ENCODE results near the gene ANAPC16.
"Not testable (repeated sequence)": the region's sequence is repeated elsewhere in the genome, so short reads cannot be mapped to it uniquely, and the experiment has no call there.

Gene ANAPC16

DNA sequence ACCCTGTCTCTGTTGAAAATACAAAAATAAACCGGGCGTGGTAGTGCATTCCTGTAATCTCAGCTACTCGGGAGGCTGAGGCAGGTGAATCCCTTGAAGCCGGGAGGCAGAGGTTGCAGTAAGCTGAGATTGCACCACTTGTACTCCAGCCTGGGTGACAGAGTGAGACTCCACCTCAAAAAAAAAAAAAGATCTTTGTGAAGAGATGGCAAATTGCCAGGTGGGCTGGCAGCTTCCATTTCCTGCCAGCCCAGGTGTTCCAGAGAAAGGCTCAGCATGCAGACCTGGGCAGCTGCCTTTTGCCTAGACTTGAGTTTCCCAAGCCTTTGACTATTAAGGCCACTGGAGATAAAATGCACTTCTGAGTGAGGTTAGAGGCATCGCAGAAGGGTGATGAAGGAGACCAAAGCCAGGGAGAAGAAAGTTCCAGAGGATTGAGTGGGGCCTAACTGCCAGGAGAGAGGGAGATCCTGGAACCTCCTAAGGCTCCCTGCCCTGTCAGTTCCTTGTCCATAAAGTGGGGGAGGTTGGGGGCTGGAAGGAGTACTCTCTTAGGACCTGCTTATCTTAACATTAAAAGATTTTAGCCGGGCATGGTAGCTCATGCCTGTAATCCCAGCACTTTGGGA, 47.9 kb downstream of the ANAPC16 start:
- DNase-seq (ENCODE audit: low read depth, low spot score): no peak

DNA sequence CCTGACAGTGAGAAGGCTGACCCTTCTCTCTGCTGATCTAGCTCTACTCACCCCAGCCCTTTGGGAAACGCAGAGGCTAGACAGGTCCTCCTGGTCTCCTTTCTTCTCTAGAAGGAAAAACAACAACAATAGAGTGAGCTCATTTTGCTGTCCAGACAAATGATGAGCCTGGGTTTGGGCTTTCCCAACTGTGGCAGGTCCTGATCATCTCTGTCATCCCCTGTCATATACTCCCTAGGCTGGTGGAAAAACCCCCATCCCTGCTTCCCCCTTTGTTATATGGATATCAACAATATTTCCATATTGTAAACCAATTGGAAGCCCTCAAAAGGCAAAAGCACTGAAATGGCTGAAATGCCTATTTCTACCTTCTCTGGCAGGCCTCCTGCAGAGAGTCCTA, 48.7 kb downstream of the ANAPC16 start:
- DNase-seq (ENCODE audit: low read depth, low spot score): no peak

DNA sequence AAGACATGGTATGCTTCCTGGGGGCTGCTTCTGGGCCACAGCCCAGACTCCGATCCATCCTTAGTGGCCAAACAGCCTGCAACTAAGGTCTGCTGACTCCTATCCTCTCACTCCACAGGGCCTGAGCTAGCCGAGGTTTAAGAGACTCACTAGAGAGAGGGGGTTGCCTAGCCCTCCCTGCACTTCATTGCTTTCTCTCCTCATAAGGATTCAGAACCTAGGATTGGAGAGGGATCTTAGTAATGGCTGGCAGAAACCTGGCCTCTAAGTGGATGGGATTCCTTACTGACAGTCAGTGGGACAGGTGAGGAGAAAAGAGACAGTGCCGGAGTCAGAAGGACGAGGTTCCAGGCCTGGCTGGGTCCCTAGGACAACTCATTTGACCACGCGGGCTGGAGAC, 49.7 kb downstream of the ANAPC16 start:
- peak; percentile 43 for DNase-seq (ENCODE audit: low read depth, low spot score)

DNA sequence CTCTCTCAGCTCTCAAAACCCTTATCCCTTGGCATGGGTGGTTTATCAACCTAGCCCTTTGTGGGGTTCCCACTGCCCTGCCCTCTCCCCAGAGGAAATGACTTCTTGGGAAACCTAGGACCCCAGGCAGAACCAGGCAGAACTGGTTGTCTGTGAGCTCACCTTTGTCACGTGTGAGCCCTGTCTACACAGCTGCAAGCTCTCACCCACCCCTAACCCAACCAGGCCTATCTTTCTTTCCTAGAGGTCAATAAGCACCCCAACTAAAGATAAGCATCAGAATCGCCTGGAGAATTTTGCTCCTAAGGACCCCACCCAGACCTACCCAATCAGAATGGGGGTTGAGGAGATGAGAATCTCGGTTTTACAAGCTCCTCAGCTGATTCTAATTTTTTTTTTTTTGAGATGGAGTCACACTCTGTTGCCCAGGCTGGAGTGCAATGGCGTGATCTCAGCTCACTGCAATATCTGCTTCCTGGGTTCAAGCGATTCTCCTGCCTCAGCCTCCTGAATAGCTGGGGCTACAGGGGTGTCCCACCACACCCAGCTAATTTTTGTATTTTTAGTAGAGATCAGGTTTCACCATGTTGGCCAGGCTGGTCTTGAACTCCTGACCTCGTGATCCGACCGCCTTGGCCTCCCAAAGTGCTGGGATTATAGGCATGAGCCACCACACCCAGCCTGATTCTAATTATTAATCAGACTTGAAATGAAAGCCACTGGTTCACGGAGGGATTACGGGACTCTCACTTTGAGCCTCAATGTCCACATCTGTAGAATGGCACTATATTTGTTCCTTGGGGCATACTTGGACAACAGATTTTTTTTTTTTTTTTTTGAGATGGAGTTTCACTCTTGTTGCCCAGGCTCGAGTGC, 50.4 kb downstream of the ANAPC16 start:
- no peak for DNase-seq (ENCODE audit: low read depth, low spot score)

DNA sequence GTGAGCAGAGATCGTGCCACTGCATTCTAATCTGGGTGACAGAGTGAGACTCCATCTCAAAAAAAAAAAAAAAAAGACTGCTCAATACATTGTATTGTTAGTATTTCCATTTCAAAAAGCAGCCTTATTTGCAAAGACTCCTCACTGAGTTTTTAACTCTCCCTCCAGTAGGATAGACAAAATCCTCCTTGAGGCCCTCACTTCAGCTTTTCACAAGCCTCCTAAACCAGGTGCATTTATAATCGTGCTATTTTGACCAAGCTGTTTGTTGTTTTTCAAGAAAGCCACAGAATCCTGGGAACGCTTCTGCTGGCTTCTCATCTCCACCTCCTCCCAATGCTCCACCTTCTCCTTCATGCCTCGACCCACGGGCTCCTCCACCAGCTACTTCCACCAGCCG, 51.6 kb downstream of the ANAPC16 start:
- DNase-seq (ENCODE audit: low read depth, low spot score): peak; percentile 49

DNA sequence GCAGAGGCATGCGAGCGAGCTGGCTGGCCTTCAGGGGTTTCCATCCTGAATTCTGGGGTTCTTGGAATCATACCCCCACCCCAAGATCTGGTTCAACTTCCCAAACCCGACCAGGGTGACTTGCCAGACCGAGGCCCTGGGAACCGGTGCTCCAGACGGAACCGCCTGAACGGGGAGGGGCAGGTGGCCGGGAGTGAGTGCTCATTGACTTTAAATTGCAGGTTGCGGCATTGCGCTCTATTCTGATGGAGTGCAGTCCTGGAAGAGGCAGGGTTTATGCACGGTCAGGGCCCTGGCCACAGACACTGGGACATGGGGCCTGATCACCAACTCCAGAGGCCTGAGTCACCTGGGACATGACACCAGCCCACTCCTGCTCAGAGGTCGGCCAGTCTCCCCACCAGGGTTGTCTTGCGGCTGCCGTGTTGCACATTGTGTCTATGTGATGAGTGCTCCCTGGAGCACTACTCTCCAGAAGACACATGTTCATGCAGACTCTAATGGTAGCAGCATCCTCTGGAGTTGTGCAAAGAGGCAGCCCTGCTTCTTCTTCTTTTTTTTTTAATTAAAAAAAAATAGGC, 52.1 kb downstream of the ANAPC16 start:
- DNase-seq (ENCODE audit: low read depth, low spot score): peak; percentile 64

DNA sequence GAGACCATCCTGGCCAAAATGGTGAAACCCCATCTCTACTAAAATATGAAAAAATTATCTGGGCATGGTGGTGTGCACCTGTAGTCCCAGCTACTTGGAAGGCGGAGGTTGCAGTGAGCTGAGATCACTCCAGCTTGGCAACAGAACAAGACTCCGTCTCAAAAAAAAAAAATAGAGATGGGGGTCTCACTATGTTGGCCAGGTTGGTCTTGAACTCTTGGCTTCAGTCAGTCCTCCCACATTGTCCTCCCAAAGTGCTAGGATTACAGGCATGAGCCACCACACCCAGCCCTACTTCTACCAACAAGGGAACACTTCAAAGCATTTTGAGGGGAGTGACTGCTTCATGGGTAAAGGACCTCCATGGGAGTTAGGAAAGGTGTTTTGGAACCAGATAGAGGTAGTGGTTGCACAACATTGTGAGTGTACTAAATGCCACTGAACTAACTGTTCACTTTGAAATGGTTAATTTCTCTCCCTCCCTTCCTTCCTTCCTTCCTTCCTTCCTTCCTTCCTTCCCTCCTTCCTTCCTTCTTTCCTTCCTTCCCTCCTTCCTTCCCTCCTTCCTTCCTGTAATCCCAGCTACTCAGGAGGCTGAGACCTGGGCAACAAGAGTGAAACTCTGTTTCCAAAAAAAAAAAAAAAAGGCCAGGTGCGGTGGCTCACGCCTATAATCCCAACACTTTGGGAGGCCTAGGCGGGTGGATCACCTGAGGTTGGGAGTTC, 52.8 kb downstream of the ANAPC16 start:
- DNase-seq (ENCODE audit: low read depth, low spot score): not testable (repeated sequence)

DNA sequence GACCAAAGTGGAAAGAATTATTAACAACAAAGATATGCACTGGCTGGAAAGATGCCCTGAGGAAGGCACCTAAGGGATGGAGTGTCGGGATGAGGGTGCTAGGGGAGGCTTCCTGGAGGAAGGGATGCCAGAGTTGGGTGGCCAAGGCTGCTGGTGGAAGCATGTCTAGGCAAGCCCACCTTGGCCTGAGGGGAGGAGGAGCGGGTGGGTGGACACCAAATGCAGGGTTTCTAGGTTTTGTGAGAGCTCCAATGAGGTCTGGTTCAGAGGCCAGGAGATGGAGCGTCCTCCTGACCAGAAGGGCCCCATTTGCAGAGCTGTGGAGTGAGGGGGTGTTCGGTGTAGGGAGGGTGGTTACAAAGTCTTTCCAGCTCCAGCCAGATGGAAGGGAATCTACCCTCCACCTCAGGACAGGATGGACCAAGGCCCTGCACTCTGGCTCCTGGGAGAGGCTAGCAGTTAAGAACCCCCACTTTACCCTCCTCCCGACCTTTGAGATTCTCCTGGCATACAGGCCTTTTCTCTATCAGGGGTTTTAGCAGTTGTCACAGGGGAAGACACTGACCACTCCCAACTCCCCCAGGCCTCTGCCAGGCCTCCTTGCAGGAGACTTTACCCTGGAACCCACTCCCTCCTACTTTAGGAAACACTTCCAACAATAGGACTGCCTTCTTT, 54.9 kb downstream of the ANAPC16 start:
- no peak for DNase-seq (ENCODE audit: low read depth, low spot score)

DNA sequence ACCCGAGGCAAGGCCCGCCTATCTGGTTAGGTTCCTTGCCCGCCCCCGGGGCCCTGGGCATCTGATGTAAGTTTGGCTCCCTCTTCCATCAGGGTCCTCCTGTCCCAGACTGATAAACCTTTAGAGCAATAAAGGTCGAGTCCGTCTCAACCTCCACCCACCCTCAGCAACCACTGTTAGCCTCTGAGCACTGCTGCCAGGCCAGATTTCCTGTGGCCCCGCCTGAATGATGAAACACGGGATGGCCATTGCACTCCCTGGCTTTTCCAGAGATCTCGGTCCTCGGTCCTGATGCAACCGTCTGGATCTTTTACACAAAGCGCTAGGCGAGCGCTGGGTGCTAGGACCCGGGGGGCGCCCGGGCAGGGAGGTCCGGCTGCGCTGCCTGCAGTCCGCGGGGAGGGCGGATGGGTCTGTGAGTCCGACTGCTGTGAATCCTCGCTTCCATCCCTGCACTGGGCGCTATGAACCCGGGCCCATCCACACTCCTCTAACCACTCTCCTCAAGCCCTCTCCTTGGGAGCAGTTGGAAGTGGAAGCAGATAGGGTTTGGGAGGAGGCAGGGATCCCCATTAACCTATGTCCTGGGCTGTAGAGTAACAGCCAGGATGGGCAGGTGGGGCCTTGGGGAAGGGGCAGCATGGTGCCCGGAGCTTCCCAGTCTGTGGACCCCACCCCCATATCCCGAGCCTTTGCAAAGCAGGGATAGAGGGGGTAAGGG, 57.0 kb downstream of the ANAPC16 start:
- DNase-seq (ENCODE audit: low read depth, low spot score): peak; percentile 94

DNA sequence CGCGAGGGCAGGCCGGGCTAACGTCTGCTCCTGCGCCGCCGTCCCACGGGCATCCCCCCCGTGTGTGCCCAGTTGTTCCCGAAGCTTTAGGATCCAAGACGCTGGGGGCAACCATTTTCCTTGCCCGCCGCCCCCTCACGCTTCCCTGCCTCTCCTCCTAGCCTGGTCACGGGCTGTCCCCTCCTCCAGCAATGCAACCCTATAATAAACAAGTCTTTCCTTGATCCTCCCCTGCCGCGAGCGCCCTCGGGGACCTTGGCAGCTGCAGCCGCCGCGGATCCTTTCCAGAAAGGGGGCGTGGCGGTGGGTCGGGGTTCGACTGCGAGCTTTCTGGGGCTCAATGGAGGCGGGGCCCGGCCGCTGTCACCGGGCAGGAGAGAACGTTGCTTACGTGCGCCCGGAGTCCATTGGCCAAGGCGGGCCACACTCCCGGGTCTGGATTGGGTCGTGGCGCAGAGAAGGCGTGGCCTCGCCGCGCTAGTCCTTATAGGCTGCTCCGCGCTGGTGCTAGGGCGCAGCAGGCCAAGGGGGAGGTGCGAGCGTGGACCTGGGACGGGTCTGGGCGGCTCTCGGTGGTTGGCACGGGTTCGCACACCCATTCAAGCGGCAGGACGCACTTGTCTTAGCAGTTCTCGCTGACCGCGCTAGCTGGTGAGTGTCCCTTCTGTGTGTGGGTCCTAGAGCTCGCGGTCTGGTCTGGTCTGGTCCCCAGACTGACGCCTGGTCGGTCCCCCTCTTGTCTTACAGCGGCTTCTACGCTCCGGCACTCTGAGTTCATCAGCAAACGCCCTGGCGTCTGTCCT, 57.8 kb downstream of the ANAPC16 start, which contains the start of gene DDIT4:
Gene DDIT4, plus strand, starts transcription at position 515 of the 803 bp plus-strand sequence. CDS start 293 bp downstream, outside the sequence.
- peak; percentile 99 for DNase-seq (ENCODE audit: low read depth, low spot score)

DNA sequence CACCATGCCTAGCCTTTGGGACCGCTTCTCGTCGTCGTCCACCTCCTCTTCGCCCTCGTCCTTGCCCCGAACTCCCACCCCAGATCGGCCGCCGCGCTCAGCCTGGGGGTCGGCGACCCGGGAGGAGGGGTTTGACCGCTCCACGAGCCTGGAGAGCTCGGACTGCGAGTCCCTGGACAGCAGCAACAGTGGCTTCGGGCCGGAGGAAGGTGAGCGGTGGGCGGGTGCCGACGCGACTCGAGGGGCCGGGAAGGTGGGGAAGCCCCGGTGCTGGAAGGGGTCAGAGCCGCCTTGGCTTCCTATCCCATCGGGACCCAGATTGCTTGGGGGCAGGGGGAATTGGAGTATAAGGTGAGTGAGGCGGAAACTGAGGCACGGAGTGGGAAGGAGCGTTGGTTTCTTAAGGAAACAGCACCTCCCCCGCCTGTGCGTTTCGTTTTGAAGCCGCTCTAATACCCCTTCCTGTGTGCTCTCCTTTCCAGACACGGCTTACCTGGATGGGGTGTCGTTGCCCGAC, 58.5 kb downstream of the ANAPC16 start:
- peak; percentile 44 for DNase-seq (ENCODE audit: low read depth, low spot score)

DNA sequence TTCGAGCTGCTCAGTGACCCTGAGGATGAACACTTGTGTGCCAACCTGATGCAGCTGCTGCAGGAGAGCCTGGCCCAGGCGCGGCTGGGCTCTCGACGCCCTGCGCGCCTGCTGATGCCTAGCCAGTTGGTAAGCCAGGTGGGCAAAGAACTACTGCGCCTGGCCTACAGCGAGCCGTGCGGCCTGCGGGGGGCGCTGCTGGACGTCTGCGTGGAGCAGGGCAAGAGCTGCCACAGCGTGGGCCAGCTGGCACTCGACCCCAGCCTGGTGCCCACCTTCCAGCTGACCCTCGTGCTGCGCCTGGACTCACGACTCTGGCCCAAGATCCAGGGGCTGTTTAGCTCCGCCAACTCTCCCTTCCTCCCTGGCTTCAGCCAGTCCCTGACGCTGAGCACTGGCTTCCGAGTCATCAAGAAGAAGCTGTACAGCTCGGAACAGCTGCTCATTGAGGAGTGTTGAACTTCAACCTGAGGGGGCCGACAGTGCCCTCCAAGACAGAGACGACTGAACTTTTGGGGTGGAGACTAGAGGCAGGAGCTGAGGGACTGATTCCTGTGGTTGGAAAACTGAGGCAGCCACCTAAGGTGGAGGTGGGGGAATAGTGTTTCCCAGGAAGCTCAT, 59.0 kb downstream of the ANAPC16 start:
- DNase-seq (ENCODE audit: low read depth, low spot score): peak; percentile 77

DNA sequence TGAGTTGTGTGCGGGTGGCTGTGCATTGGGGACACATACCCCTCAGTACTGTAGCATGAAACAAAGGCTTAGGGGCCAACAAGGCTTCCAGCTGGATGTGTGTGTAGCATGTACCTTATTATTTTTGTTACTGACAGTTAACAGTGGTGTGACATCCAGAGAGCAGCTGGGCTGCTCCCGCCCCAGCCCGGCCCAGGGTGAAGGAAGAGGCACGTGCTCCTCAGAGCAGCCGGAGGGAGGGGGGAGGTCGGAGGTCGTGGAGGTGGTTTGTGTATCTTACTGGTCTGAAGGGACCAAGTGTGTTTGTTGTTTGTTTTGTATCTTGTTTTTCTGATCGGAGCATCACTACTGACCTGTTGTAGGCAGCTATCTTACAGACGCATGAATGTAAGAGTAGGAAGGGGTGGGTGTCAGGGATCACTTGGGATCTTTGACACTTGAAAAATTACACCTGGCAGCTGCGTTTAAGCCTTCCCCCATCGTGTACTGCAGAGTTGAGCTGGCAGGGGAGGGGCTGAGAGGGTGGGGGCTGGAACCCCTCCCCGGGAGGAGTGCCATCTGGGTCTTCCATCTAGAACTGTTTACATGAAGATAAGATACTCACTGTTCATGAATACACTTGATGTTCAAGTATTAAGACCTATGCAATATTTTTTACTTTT, 59.7 kb downstream of the ANAPC16 start:
- no peak for DNase-seq (ENCODE audit: low read depth, low spot score)

DNA sequence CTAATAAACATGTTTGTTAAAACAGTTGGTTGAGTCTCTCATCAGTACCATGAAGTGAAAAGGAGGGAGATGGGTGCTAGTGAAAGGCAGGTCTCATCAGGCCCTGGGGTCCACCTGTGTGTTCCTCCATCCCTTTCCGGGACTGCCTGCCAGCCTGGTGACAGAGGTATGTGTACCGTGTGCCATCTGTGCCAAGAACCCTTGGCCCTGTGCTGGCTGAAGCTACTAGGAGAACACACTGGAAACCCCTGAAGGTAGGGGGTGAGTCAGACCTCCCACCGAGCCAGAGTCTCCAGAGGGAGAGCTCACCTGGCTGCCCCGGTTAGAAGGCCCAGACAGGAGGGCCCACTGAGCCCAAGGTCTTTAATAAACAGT, 60.2 kb downstream of the ANAPC16 start:
- DNase-seq (ENCODE audit: low read depth, low spot score): no peak

DNA sequence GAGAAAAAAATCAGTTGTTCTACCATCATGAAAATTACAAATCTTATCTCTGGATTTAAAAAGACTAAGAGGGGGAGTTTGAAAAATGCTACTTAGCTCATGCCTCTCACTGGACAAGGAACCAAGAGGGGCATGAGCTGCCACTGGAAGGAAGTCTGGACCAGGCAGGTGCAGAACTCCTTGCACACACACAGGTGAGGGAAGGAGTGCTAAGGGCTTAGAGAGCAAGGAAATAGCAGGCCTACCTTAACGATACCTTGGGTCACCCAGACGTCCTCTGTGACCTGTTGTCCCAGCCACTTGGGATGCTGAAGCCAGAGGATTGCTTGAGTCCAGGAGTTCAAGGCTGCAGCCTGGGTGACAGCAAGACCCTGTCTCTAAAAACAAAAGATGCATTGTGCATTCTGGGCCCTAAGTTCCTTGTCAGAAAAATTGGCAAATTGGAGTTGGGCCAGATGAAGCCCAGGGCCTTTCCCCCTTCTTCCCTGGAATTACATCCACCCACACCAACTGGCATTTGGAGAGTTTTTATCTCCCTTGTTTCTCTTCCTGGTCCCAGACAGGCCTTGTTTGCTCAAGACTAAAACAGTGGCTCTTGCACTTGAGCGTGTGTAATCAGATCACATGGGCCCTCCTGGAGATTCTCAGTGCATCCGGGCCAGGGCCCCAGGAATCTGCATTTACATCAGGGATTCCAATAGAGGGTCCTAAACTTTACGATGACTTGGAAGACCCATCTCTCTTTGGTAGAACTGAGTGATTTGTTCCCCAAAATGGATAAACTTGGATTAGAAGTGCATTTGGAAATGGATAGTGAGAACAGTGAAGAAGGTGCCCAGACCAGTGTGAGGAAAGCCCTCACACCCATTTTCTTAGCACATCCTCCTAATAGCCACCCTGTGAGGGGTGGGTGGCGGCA, 60.9 kb downstream of the ANAPC16 start:
- no peak for DNase-seq (ENCODE audit: low read depth, low spot score)

DNA sequence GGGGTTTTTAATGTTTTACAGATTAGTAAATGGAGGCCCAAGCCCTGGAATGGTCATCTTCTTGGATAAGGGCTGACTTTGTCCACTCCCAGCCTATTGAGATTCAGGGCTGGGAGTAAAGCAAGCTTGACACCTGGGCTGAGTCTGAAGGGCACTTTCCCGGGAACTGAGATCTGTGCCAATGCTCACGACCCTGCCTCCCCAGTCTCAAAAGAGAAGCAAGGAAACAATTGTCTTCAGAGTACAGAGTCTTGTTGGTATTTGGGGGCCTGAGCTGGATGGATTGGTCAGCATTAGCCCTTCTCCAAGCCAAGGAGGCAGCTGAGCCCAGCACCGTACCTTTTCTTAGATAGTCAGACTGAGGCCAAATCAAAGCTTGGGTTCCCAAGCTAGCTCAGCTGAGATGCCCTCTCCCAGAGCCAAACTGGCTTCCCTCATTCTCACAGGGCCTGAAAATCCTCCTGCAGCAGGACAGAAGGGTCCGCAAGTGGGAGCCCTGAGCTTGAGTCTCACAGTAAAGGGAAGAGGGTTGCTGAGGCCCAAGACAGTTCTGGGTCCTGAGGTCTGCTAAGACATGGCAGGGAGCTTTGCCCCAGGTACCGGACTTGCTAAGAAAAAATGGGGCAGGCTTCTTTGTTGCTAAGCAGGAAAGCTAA, 61.7 kb downstream of the ANAPC16 start:
- no peak for DNase-seq (ENCODE audit: low read depth, low spot score)

All from ELF-1 (cell line).